ENCODE data around the gene UBE2M. TPM values are rescaled to one million over a fixed set of nuclear protein-coding genes. Genes with fewer than 3 reads are reported as not detected.

UBE2M gene
- total RNA-seq, 5 donors from 2014 or later (not counting 1 experiment from before 2014, with no cell fraction given) = 35.6 to 53.5 (median 48.6) TPM

GRCh38 chr19:58560921-58561320 is 2.5 kb upstream of the UBE2M start:
- no peaks in the 10 kb centered on the region for H3K9me3 Mint-ChIP-seq
- peaks cover 9% of the 10 kb centered on the region for H3K36me3 Mint-ChIP-seq
- no peak overlapping the region for H3K27ac ChIP-seq (ENCODE audit: low read length)
- ChIA-PET POLR2A (no interaction called here), CTCF (no interaction called here)
- peaks cover 0 to 13% of the 10 kb centered on the region in 2 donors for H3K36me3 ChIP-seq (ENCODE audit: control insufficient read depth in 2 of 2, extremely low read depth in 1 of 2, insufficient read depth in 1 of 2, low read length in 1 of 2)
- peak overlapping the region; percentile 79 to 97 (median 85) for H3K4me3 Mint-ChIP-seq
- DNase-seq (no peak), ATAC-seq (replicated peaks in 1 of 4) (no peak)
- H3K4me1 Mint-ChIP-seq = peaks cover 57 to 68% (median 67%) of the 10 kb centered on the region in 3 donors
- no peaks in the 10 kb centered on the region for H3K27me3 Mint-ChIP-seq
- H3K27me3 ChIP-seq (replicated peaks in 1 of 2; ENCODE audit: control insufficient read depth in 2 of 2, extremely low read depth in 1 of 2, insufficient read depth in 2 of 2, low read length in 1 of 2) = peaks cover 0 to 4% of the 10 kb centered on the region in 2 experiments
- no peak overlapping the region for H3K4me3 ChIP-seq (ENCODE audit: control insufficient read depth in 1 of 2, extremely low read depth in 1 of 2, low read length in 1 of 2)
- no peaks in the 10 kb centered on the region for H3K9me3 ChIP-seq
- H3K27ac Mint-ChIP-seq = peak overlapping the region in 1 of 2 donors; percentile 98
- H3K4me1 ChIP-seq (ENCODE audit: control insufficient read depth in 1 of 2, extremely low read depth in 1 of 2, insufficient read depth in 2 of 2, low read length in 2 of 2) = peaks cover 31 to 68% of the 10 kb centered on the region in 2 experiments

- peaks cover 63 to 73% (median 72%) of the 10 kb centered on the region in 3 donors for H3K4me1 Mint-ChIP-seq
- POLR2A ChIA-PET = no interaction called here
- Histone ChIP-seq H3K36me3 (ENCODE audit: control insufficient read depth in 2 of 2, extremely low read depth in 1 of 2, insufficient read depth in 1 of 2, low read length in 1 of 2) (peaks cover 0 to 16% of the 10 kb centered on the region in 2 donors), H3K4me1 (ENCODE audit: control insufficient read depth in 1 of 2, extremely low read depth in 1 of 2, insufficient read depth in 2 of 2, low read length in 2 of 2) (peaks cover 33 to 74% of the 10 kb centered on the region in 2 experiments), H3K9me3 (no peaks in the 10 kb centered on the region), H3K4me3 (ENCODE audit: control insufficient read depth in 1 of 2, extremely low read depth in 1 of 2, low read length in 1 of 2) (peak overlapping the region; percentile 74 to 94), H3K27ac (ENCODE audit: low read length) (peak overlapping the region; percentile 91), H3K27me3 (replicated peaks in 1 of 2; ENCODE audit: control insufficient read depth in 2 of 2, extremely low read depth in 1 of 2, insufficient read depth in 2 of 2, low read length in 1 of 2) (peaks cover 0 to 4% of the 10 kb centered on the region in 2 experiments)
- peak overlapping the region; percentile 98 for H3K27ac Mint-ChIP-seq
- no peaks in the 10 kb centered on the region for H3K9me3 Mint-ChIP-seq
- no peaks in the 10 kb centered on the region for H3K27me3 Mint-ChIP-seq
- WGBS (ENCODE audit: insufficient coverage) = 86% methylated on average over 4 of the region's 8 CpGs
- DNase-seq (peak in 1 of 35 experiments; percentile 29), ATAC-seq (replicated peaks in 1 of 4) (no peak)
- CTCF ChIA-PET = no interaction called here
- H3K36me3 Mint-ChIP-seq = peaks cover 9% of the 10 kb centered on the region
- H3K4me3 Mint-ChIP-seq = peak overlapping the region; percentile 97 to 98 (median 97)
Measured at GRCh38 chr19:58560007-58560887, 1.8 kb upstream of the UBE2M start.

- Mint-ChIP-seq H3K4me1 (peaks cover 71 to 81% (median 77%) of the 10 kb centered on the region in 3 donors), H3K27me3 (no peaks in the 10 kb centered on the region), H3K9me3 (no peaks in the 10 kb centered on the region), H3K4me3 (peak overlapping the region; percentile 97 to 98 (median 97)), H3K27ac (peak overlapping the region; percentile 98), H3K36me3 (peaks cover 12% of the 10 kb centered on the region)
- WGBS (ENCODE audit: insufficient coverage) = 0% methylated on average over 23 of the region's 33 CpGs
- Histone ChIP-seq H3K9me3 (no peaks in the 10 kb centered on the region), H3K4me1 (ENCODE audit: control insufficient read depth in 1 of 2, extremely low read depth in 1 of 2, insufficient read depth in 2 of 2, low read length in 2 of 2) (peaks cover 35 to 79% of the 10 kb centered on the region in 2 experiments), H3K27ac (ENCODE audit: low read length) (peak overlapping the region; percentile 91), H3K36me3 (ENCODE audit: control insufficient read depth in 2 of 2, extremely low read depth in 1 of 2, insufficient read depth in 1 of 2, low read length in 1 of 2) (peaks cover 0 to 16% of the 10 kb centered on the region in 2 donors), H3K27me3 (replicated peaks in 1 of 2; ENCODE audit: control insufficient read depth in 2 of 2, extremely low read depth in 1 of 2, insufficient read depth in 2 of 2, low read length in 1 of 2) (peaks cover 0 to 4% of the 10 kb centered on the region in 2 experiments), H3K4me3 (ENCODE audit: control insufficient read depth in 1 of 2, extremely low read depth in 1 of 2, low read length in 1 of 2) (peak overlapping the region; percentile 74 to 94)
- ChIA-PET POLR2A (no interaction called here), CTCF (no interaction called here)
- no peak for ATAC-seq (replicated peaks in 1 of 4)
- DNase-seq = peak in 15 of 35 experiments; percentile 19 to 64 (median 33)
Measured at GRCh38 chr19:58559275-58560006, 1.0 kb upstream of the UBE2M start.

- H3K9me3 ChIP-seq = no peaks in the 10 kb centered on the region
- Mint-ChIP-seq H3K4me1 (peaks cover 73 to 83% (median 78%) of the 10 kb centered on the region in 3 donors), H3K36me3 (peaks cover 14% of the 10 kb centered on the region), H3K9me3 (no peaks in the 10 kb centered on the region), H3K4me3 (peak overlapping the region; percentile 97 to 98 (median 97)), H3K27ac (peak overlapping the region; percentile 98), H3K27me3 (no peaks in the 10 kb centered on the region)
- DNase-seq = peak; percentile 99 to 100 (median 100)
- ChIA-PET POLR2A (interaction anchor here in 1 of 2 donors (1.0 kb wide), 1 partner anchor 15 kb away, joined by 3 read pairs; the partner anchor contains the start of gene TRIM28), CTCF (interaction anchor here in 1 of 2 donors (0.7 kb wide), 1 partner anchor 1033 kb away, joined by 4 read pairs; no protein-coding TSS in a partner anchor)
- under 1% methylated on average over 70 of the region's 76 CpGs for WGBS (ENCODE audit: insufficient coverage)
- peaks cover 0 to 16% of the 10 kb centered on the region in 2 donors for H3K36me3 ChIP-seq (ENCODE audit: control insufficient read depth in 2 of 2, extremely low read depth in 1 of 2, insufficient read depth in 1 of 2, low read length in 1 of 2)
- H3K27me3 ChIP-seq (replicated peaks in 1 of 2; ENCODE audit: control insufficient read depth in 2 of 2, extremely low read depth in 1 of 2, insufficient read depth in 2 of 2, low read length in 1 of 2) = peaks cover 0 to 4% of the 10 kb centered on the region in 2 experiments
- peak overlapping the region; percentile 91 for H3K27ac ChIP-seq (ENCODE audit: low read length)
- peak overlapping the region; percentile 74 to 94 for H3K4me3 ChIP-seq (ENCODE audit: control insufficient read depth in 1 of 2, extremely low read depth in 1 of 2, low read length in 1 of 2)
- H3K4me1 ChIP-seq (ENCODE audit: control insufficient read depth in 1 of 2, extremely low read depth in 1 of 2, insufficient read depth in 2 of 2, low read length in 2 of 2) = peaks cover 40 to 83% of the 10 kb centered on the region in 2 experiments
- ATAC-seq (replicated peaks in 1 of 4) = peak; percentile 72 to 75 (median 73)
Measured at GRCh38 chr19:58558623-58559274, 338 bp upstream of the UBE2M start.

- peak overlapping the region; percentile 91 to 93 for H3K27ac Mint-ChIP-seq
- H3K27me3 ChIP-seq (replicated peaks in 1 of 2; ENCODE audit: control insufficient read depth in 2 of 2, extremely low read depth in 1 of 2, insufficient read depth in 2 of 2, low read length in 1 of 2) = peaks cover 0 to 4% of the 10 kb centered on the region in 2 experiments
- no peaks in the 10 kb centered on the region for H3K27me3 Mint-ChIP-seq
- peak overlapping the region; percentile 85 for H3K27ac ChIP-seq (ENCODE audit: low read length)
- no peaks in the 10 kb centered on the region for H3K9me3 ChIP-seq
- peak overlapping the region; percentile 87 to 97 (median 90) for H3K4me3 Mint-ChIP-seq
- H3K4me1 Mint-ChIP-seq = peaks cover 71 to 83% (median 78%) of the 10 kb centered on the region in 3 donors
- peaks cover 22% of the 10 kb centered on the region for H3K36me3 Mint-ChIP-seq
- peaks cover 32 to 77% of the 10 kb centered on the region in 2 experiments for H3K4me1 ChIP-seq (ENCODE audit: control insufficient read depth in 1 of 2, extremely low read depth in 1 of 2, insufficient read depth in 2 of 2, low read length in 2 of 2)
- H3K4me3 ChIP-seq (ENCODE audit: control insufficient read depth in 1 of 2, extremely low read depth in 1 of 2, low read length in 1 of 2) = peak overlapping the region; percentile 82 to 90
- 31% methylated on average over 11 of the region's 12 CpGs for WGBS (ENCODE audit: insufficient coverage)
- ChIA-PET CTCF (no interaction called here), POLR2A (no interaction called here)
- H3K36me3 ChIP-seq (ENCODE audit: control insufficient read depth in 2 of 2, extremely low read depth in 1 of 2, insufficient read depth in 1 of 2, low read length in 1 of 2) = peaks cover 0 to 23% of the 10 kb centered on the region in 2 donors
- DNase-seq (peak in 1 of 35 experiments; percentile 28), ATAC-seq (replicated peaks in 1 of 4) (no peak)
- no peaks in the 10 kb centered on the region for H3K9me3 Mint-ChIP-seq
Measured at GRCh38 chr19:58557221-58558065, 968 bp downstream of the UBE2M start.
